HCT116 (cell line): ENCODE data around the gene CYB5A. TPM values are rescaled to one million over a fixed set of nuclear protein-coding genes. Genes with fewer than 3 reads are reported as not detected.

ENCODE experiments used
- ATAC-seq: fragments of 200-7000 bp; cut with Tn5 transposase; 2 replicates; pipeline ENCODE4 v1.9.1; 2020; ENCODE audit warnings: mild to moderate bottlenecking, moderate library complexity
- BruUV-seq: library from RNA; stranded (reverse); fragments of 400-500 nt; replicated peaks from 2 replicates; lab custom pipeline; 2021; lab: Mats Ljungman, UMichigan
- CTCF ChIA-PET: fragments of 300-600 bp; sonication (Branson Sonifier 250); formaldehyde crosslinking; loops from one replicate; lab custom pipeline; 2021; ENCODE audit warnings: antibody characterized with exemption; lab: Charles Lee
- POLR2A ChIA-PET: fragments of 300-600, 350-600 bp; sonication (Branson Sonifier 250); formaldehyde crosslinking; loops from one replicate; lab custom pipeline; 2021; ENCODE audit warnings: antibody characterized with exemption; lab: Charles Lee
- RAD21 ChIA-PET, 2 experiments: fragments of 300-600 bp; sonication (Branson Sonifier 250); formaldehyde crosslinking; loops; one replicate each; lab custom pipeline; 2023; ENCODE audit warnings: low total read pairs in 2 of 2; ENCODE audit not compliant: uncharacterized antibody in 2 of 2, unreplicated experiment in 2 of 2, low non-redundant PET in 1 of 2; lab: Charles Lee
- DNase-seq: peaks from one replicate; pipeline ENCODE4 v3.0.0-alpha.2; 2010; ENCODE audit warnings: low read depth, low spot score
- H2AFZ ChIP-seq: fragments of 200-600 bp; shearing (Covaris generic), sonication (generic); 2 replicates; pipeline ENCODE4 v1.6.1; 2017; ENCODE audit warnings: low read depth, mixed run types, mixed read lengths, antibody characterized with exemption, low read length; ENCODE audit not compliant: poor library complexity, severe bottlenecking
- H3K27ac ChIP-seq: 2 replicates; pipeline ENCODE4 v1.5.1; 2012; ENCODE audit warnings: low read depth, low read length
- H3K27me3 ChIP-seq: fragments of 200-600 bp; sonication (generic); 2 replicates; pipeline ENCODE4 v1.6.1; 2016; ENCODE audit warnings: mixed run types, low read length, mixed read lengths; ENCODE audit not compliant: insufficient read depth
- H3K36me3 ChIP-seq, 2 experiments: fragments of 200-500 bp in 1 of 2; fragments of 200-600 bp in 1 of 2; sonication (Bioruptor generic) in 1 of 2; sonication (generic) in 1 of 2; 2 replicates each; pipeline versions ENCODE4 v1.5.1 to v1.6.1; 2014 to 2016; ENCODE audit warnings: low read length in 2 of 2, inconsistent platforms in 1 of 2, mixed read lengths in 1 of 2, mixed run types in 1 of 2; ENCODE audit not compliant: insufficient read depth in 2 of 2, control insufficient read depth in 1 of 2
- H3K4me1 ChIP-seq, 2 experiments: fragments of 200-600 bp in 1 of 2; sonication (generic) in 1 of 2; 2 replicates each; pipeline versions ENCODE4 v1.5.1 to v1.6.1; 2012 to 2017; ENCODE audit warnings: low read length in 2 of 2, inconsistent platforms in 1 of 2, mild to moderate bottlenecking in 1 of 2, mixed read lengths in 1 of 2, mixed run types in 1 of 2, moderate library complexity in 1 of 2; ENCODE audit not compliant: insufficient read depth in 2 of 2, control insufficient read depth in 1 of 2
- H3K4me2 ChIP-seq: fragments of 200-600 bp; sonication (generic); 2 replicates; pipeline ENCODE4 v1.6.1; 2017; ENCODE audit warnings: mixed run types, low read length, mixed read lengths
- H3K4me3 ChIP-seq, 2 experiments: fragments of 200-600 bp in 1 of 2; sonication (generic) in 1 of 2; replicated peaks in 1 of 2; 2 replicates each; pipeline ENCODE4 v1.5.1; 2011 to 2016; ENCODE audit warnings: low read length in 2 of 2, control low read depth in 1 of 2, low read depth in 1 of 2, mild to moderate bottlenecking in 1 of 2, mixed read lengths in 1 of 2, mixed run types in 1 of 2
- H3K79me2 ChIP-seq: fragments of 200-600 bp; sonication (generic); 2 replicates; pipeline ENCODE4 v1.6.1; 2017; ENCODE audit warnings: mild to moderate bottlenecking, mixed run types, low read length, moderate library complexity, mixed read lengths; ENCODE audit not compliant: insufficient read depth
- H3K9ac ChIP-seq: fragments of 200-600 bp; sonication (generic); 2 replicates; pipeline ENCODE4 v1.6.1; 2016; ENCODE audit warnings: low read length, mixed read lengths
- H3K9me2 ChIP-seq: fragments of 200-600 bp; sonication (generic), shearing (Covaris generic); 2 replicates; pipeline ENCODE4 v1.6.1; 2017; ENCODE audit warnings: mixed run types, mild to moderate bottlenecking, moderate library complexity; ENCODE audit not compliant: insufficient read depth
- H3K9me3 ChIP-seq, 2 experiments: fragments of 200-500 bp in 1 of 2; fragments of 200-600 bp in 1 of 2; sonication (Bioruptor generic) in 1 of 2; sonication (generic) in 1 of 2; 2 replicates each; pipeline ENCODE4 v1.6.1; 2014 to 2017; ENCODE audit warnings: low read length in 2 of 2, mixed read lengths in 2 of 2, inconsistent platforms in 1 of 2, low read depth in 1 of 2, mild to moderate bottlenecking in 1 of 2, mixed run types in 1 of 2, moderate library complexity in 1 of 2; ENCODE audit not compliant: control insufficient read depth in 1 of 2, insufficient read depth in 1 of 2
- H4K20me1 ChIP-seq: fragments of 200-600 bp; sonication (generic), shearing (Covaris generic); 2 replicates; pipeline ENCODE4 v1.6.1; 2017; ENCODE audit warnings: mixed run types, mild to moderate bottlenecking, moderate library complexity; ENCODE audit not compliant: insufficient read depth
- ELF1 ChIP-seq: IDR thresholded peaks from 2 replicates; pipeline ENCODE4 v1.6.1; 2012; ENCODE audit warnings: low read depth, borderline replicate concordance
- EZH2phosphoT487 ChIP-seq: fragments of 200-600 bp; IDR thresholded peaks from 2 replicates; pipeline ENCODE4 v1.6.1; 2018; ENCODE audit warnings: antibody characterized with exemption, borderline replicate concordance
- POLR2A ChIP-seq: IDR thresholded peaks from 2 replicates; pipeline ENCODE4 v1.7.0; 2011; ENCODE audit warnings: borderline replicate concordance; ENCODE audit not compliant: insufficient read depth, insufficient read length; ENCODE audit errors: extremely low read depth
- POLR2AphosphoS5 ChIP-seq: IDR thresholded peaks from 2 replicates; pipeline ENCODE4 v1.6.1; 2011; ENCODE audit warnings: mild to moderate bottlenecking, low read depth, low read length, moderate library complexity
- RAD21 ChIP-seq: IDR thresholded peaks from 2 replicates; pipeline ENCODE4 v1.6.1; 2012; ENCODE audit warnings: low read depth, mild to moderate bottlenecking
- SP1 ChIP-seq: IDR thresholded peaks from 2 replicates; pipeline ENCODE4 v1.6.1; 2012; ENCODE audit warnings: low read depth
- TCF7L2 ChIP-seq: IDR thresholded peaks from 2 replicates; pipeline ENCODE4 v1.7.0; 2011; ENCODE audit warnings: borderline replicate concordance, inconsistent platforms; ENCODE audit not compliant: insufficient read depth, insufficient read length; ENCODE audit errors: extremely low read depth
- YY1 ChIP-seq: IDR thresholded peaks from 2 replicates; pipeline ENCODE4 v1.6.1; 2011; ENCODE audit warnings: low read length, low read depth, moderate library complexity, mild to moderate bottlenecking; ENCODE audit not compliant: insufficient replicate concordance; ENCODE audit errors: extremely low read depth
- intact Hi-C: fragments of 100-400 bp; cut with micrococcal nuclease; formaldehyde crosslinking; loops from 2 replicates; pipeline ENCODE4 v1.10.0; 2022
- total RNA-seq: library from RNA; stranded (reverse); gene quantifications from one replicate; pipeline ENCODE4 v1.2.1, GENCODE V29; 2021; ENCODE audit not compliant: unreplicated experiment
- TF ChIP-seq, protein P1 (sequence below): IDR thresholded peaks from 2 replicates; pipeline ENCODE4 v1.6.1; 2012
- TF ChIP-seq, protein P2 (sequence below): IDR thresholded peaks from 2 replicates; pipeline ENCODE4 v1.6.1; 2012; ENCODE audit warnings: low read depth
- TF ChIP-seq, protein P3 (sequence below): IDR thresholded peaks from 2 replicates; pipeline ENCODE4 v1.6.1; 2011; ENCODE audit warnings: mild to moderate bottlenecking, low read length, moderate library complexity; ENCODE audit not compliant: insufficient replicate concordance; ENCODE audit errors: extremely low read depth

The CYB5A gene
- total RNA-seq, 1 experiment from 2014 or later: 37.7 TPM

DNA sequence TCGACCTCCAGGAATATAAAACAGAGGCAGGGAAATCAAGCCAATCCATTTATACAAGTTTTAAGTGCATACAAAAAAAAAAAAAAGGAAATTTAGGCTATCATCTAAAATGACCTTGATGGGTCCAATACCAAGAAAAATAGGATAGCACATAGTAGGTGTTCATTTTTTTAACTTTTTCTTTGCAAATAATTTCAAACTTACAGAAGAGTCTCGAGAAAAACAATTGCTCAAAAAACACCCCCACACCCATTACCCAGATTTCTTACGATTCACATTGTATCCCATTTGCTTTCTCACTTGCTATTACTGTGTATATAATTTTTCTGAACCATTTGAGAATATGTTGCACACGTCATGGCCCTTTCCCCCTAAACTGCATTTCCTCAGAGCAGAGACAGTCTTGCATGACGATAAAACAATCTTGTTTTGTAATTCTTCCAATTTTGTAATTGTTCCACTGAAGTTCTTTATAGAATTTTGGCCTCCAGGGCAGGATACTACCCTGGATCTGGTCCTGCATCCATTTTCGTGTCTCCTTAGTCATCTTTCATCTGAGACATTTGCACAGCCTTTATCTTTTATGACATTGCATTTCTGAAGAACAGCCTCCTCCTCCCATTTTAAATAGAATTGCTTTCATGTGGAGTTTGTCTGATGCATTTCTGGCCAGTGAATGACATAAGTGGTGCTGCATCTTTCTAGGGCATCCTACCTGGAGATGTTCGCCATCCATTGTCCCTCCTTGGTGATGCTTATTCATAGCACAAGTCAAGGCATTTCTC is 68.9 kb downstream of the CYB5A start:
- no peaks in the 10 kb centered on the region for H3K9me2 ChIP-seq
- intact Hi-C loops: no loop called here
- no peaks in the 10 kb centered on the region for H3K27me3 ChIP-seq
- H3K9ac ChIP-seq: no peak overlapping the region
- TF ChIP-seq, protein P1, sequence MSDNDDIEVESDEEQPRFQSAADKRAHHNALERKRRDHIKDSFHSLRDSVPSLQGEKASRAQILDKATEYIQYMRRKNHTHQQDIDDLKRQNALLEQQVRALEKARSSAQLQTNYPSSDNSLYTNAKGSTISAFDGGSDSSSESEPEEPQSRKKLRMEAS: no peak
- TF ChIP-seq TCF7L2: no peak
- H3K36me3 ChIP-seq: no peaks in the 10 kb centered on the region
- ChIA-PET RAD21 (no interaction called here), POLR2A (no interaction called here), CTCF (no interaction called here)
- no peak for ATAC-seq
- H3K4me1 ChIP-seq: no peaks in the 10 kb centered on the region
- H3K9me3 ChIP-seq: no peaks in the 10 kb centered on the region
- no peak overlapping the region for H3K4me2 ChIP-seq
- DNase-seq: no peak
- BruUV-seq: no TSS peak
- H2AFZ ChIP-seq: no peak overlapping the region
- no peak overlapping the region for H3K27ac ChIP-seq
- H4K20me1 ChIP-seq: no peaks in the 10 kb centered on the region
- H3K4me3 ChIP-seq: no peak overlapping the region
- H3K79me2 ChIP-seq: no peaks in the 10 kb centered on the region

DNA sequence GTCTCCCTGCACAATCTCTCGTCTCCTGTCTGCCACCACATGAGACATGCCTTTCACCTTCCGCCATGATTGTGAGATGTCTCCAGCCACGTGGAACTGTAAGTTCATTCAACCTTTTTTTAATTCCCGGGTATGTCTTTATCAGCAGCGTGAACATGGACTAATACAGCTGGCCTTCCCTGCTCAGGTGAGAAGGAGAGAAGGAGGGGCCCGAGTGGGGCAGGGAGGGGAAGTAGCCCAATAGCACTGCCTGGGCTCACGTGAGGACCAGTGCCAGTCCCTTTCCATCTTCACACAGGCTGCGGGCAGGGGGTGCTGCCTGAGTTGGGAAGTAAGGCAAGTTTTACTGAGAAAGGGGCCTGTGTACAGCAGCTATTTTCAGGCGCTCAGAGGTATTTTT is 70.7 kb downstream of the CYB5A start:
- H3K36me3 ChIP-seq: no peaks in the 10 kb centered on the region
- DNase-seq (no peak), ATAC-seq (no peak)
- H2AFZ ChIP-seq: no peak overlapping the region
- H3K9ac ChIP-seq: no peak overlapping the region
- POLR2A ChIA-PET: no interaction called here
- H4K20me1 ChIP-seq: no peaks in the 10 kb centered on the region
- H3K4me1 ChIP-seq: no peaks in the 10 kb centered on the region
- H3K79me2 ChIP-seq: no peaks in the 10 kb centered on the region
- no peaks in the 10 kb centered on the region for H3K27me3 ChIP-seq
- no peaks in the 10 kb centered on the region for H3K9me3 ChIP-seq
- no peaks in the 10 kb centered on the region for H3K9me2 ChIP-seq
- H3K4me2 ChIP-seq: no peak overlapping the region
- intact Hi-C loops: no loop called here
- H3K4me3 ChIP-seq: no peak overlapping the region
- no TSS peak for BruUV-seq
- no peak overlapping the region for H3K27ac ChIP-seq
- RAD21 ChIA-PET: no interaction called here
- CTCF ChIA-PET: no interaction called here
- no peak for TF ChIP-seq RAD21
- TF ChIP-seq, protein P1: no peak
- TF ChIP-seq, protein P2, sequence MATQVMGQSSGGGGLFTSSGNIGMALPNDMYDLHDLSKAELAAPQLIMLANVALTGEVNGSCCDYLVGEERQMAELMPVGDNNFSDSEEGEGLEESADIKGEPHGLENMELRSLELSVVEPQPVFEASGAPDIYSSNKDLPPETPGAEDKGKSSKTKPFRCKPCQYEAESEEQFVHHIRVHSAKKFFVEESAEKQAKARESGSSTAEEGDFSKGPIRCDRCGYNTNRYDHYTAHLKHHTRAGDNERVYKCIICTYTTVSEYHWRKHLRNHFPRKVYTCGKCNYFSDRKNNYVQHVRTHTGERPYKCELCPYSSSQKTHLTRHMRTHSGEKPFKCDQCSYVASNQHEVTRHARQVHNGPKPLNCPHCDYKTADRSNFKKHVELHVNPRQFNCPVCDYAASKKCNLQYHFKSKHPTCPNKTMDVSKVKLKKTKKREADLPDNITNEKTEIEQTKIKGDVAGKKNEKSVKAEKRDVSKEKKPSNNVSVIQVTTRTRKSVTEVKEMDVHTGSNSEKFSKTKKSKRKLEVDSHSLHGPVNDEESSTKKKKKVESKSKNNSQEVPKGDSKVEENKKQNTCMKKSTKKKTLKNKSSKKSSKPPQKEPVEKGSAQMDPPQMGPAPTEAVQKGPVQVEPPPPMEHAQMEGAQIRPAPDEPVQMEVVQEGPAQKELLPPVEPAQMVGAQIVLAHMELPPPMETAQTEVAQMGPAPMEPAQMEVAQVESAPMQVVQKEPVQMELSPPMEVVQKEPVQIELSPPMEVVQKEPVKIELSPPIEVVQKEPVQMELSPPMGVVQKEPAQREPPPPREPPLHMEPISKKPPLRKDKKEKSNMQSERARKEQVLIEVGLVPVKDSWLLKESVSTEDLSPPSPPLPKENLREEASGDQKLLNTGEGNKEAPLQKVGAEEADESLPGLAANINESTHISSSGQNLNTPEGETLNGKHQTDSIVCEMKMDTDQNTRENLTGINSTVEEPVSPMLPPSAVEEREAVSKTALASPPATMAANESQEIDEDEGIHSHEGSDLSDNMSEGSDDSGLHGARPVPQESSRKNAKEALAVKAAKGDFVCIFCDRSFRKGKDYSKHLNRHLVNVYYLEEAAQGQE: no peak
- no peak for TF ChIP-seq EZH2phosphoT487
- no peak for TF ChIP-seq SP1
- TF ChIP-seq POLR2A: no peak
- no peak for TF ChIP-seq ELF1
- TF ChIP-seq, protein P3, sequence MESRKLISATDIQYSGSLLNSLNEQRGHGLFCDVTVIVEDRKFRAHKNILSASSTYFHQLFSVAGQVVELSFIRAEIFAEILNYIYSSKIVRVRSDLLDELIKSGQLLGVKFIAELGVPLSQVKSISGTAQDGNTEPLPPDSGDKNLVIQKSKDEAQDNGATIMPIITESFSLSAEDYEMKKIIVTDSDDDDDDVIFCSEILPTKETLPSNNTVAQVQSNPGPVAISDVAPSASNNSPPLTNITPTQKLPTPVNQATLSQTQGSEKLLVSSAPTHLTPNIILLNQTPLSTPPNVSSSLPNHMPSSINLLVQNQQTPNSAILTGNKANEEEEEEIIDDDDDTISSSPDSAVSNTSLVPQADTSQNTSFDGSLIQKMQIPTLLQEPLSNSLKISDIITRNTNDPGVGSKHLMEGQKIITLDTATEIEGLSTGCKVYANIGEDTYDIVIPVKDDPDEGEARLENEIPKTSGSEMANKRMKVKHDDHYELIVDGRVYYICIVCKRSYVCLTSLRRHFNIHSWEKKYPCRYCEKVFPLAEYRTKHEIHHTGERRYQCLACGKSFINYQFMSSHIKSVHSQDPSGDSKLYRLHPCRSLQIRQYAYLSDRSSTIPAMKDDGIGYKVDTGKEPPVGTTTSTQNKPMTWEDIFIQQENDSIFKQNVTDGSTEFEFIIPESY: no peak
- TF ChIP-seq POLR2AphosphoS5: no peak
- no peak for TF ChIP-seq YY1
